Panc1 (cell line): ENCODE results near the gene C19orf53. TPM values are rescaled to one million over a fixed set of nuclear protein-coding genes. Genes with fewer than 3 reads are reported as not detected.

ENCODE experiments used
- ATAC-seq: fragments of 200-7000 bp; cut with Tn5 transposase; 2 replicates; pipeline ENCODE4 v1.9.1; 2020; ENCODE audit warnings: mild to moderate bottlenecking, moderate library complexity
- BruUV-seq: library from RNA; stranded (reverse); fragments of 400-500 nt; replicated peaks from 2 replicates; lab custom pipeline; 2021; lab: Mats Ljungman, UMichigan
- CTCF ChIA-PET: fragments of 300-600 bp; sonication (Branson Sonifier 250); formaldehyde crosslinking; loops from one replicate; lab custom pipeline; 2022; ENCODE audit warnings: antibody characterized with exemption; lab: Charles Lee
- POLR2A ChIA-PET: fragments of 300-600 bp; sonication (Branson Sonifier 250); formaldehyde crosslinking; loops from one replicate; lab custom pipeline; 2022; ENCODE audit warnings: antibody characterized with exemption; lab: Charles Lee
- DNase-seq: peaks from one replicate; pipeline ENCODE4 v3.0.0-alpha.2; 2010; ENCODE audit warnings: low read depth, low spot score
- H3K27ac ChIP-seq: 2 replicates; pipeline ENCODE4 v1.5.1; 2011; ENCODE audit warnings: mild to moderate bottlenecking, low read length, inconsistent platforms
- H3K27me3 ChIP-seq: fragments of 200-500 bp; sonication (Bioruptor generic); 2 replicates; pipeline ENCODE4 v1.6.0; 2014; ENCODE audit warnings: low read length, inconsistent platforms; ENCODE audit not compliant: control insufficient read depth, insufficient read depth
- H3K36me3 ChIP-seq: fragments of 200-500 bp; sonication (Bioruptor generic); 2 replicates; pipeline ENCODE4 v1.5.1; 2014; ENCODE audit warnings: inconsistent platforms, mild to moderate bottlenecking, low read length, moderate library complexity; ENCODE audit not compliant: control insufficient read depth, insufficient read depth
- H3K4me1 ChIP-seq: 2 replicates; pipeline ENCODE4 v1.5.1; 2011; ENCODE audit warnings: inconsistent platforms, mild to moderate bottlenecking, low read length, moderate library complexity; ENCODE audit not compliant: control insufficient read depth, insufficient read depth
- H3K4me3 ChIP-seq, 2 experiments: 2 replicates each; pipeline ENCODE4 v1.5.1; 2011 to 2012; ENCODE audit warnings: low read depth in 2 of 2, low read length in 2 of 2, mild to moderate bottlenecking in 2 of 2, inconsistent platforms in 1 of 2, moderate library complexity in 1 of 2
- H3K9me3 ChIP-seq: fragments of 200-500 bp; sonication (Bioruptor generic); 2 replicates; pipeline ENCODE4 v1.5.1; 2014; ENCODE audit warnings: low read depth, mild to moderate bottlenecking, inconsistent platforms, low read length, moderate library complexity; ENCODE audit not compliant: control insufficient read depth, insufficient read depth
- POLR2AphosphoS5 ChIP-seq: IDR thresholded peaks from 2 replicates; pipeline ENCODE4 v1.6.1; 2012; ENCODE audit warnings: mild to moderate bottlenecking, low read depth, low read length, moderate library complexity
- SIN3A ChIP-seq: IDR thresholded peaks from 2 replicates; pipeline ENCODE4 v1.6.1; 2012; ENCODE audit warnings: low read depth, mild to moderate bottlenecking, low read length, moderate library complexity, borderline replicate concordance; ENCODE audit not compliant: insufficient read depth
- TCF7L2 ChIP-seq: IDR thresholded peaks from 2 replicates; pipeline ENCODE4 v1.6.1; 2011; ENCODE audit warnings: mild to moderate bottlenecking, low read depth, low read length, inconsistent platforms
- in situ Hi-C: cut with HindIII; loops from 2 replicates; pipeline ENCODE4 v1.10.0; 2016; ENCODE audit warnings: low sequenced_read_pairs, low pct_unique_long_range_greater_than_20kb
- intact Hi-C: fragments of 100-400 bp; cut with micrococcal nuclease; formaldehyde crosslinking; loops from one replicate; pipeline ENCODE4 v1.10.0; 2022; ENCODE audit not compliant: unreplicated experiment
- total RNA-seq: library from RNA; stranded (reverse); gene quantifications from one replicate; pipeline ENCODE4 v1.2.1, GENCODE V29; 2021; ENCODE audit not compliant: unreplicated experiment
- TF ChIP-seq, protein P1 (sequence below): fragments of 450-650 bp; IDR thresholded peaks from 2 replicates; pipeline ENCODE4 v1.5.1; 2017; ENCODE audit warnings: mild to moderate bottlenecking
- TF ChIP-seq, protein P2 (sequence below), 2 experiments: IDR thresholded peaks; 2 replicates each; pipeline ENCODE4 v1.6.1; 2011 to 2012; ENCODE audit warnings: low read depth in 2 of 2, control low read depth in 1 of 2, low read length in 1 of 2, mild to moderate bottlenecking in 1 of 2, moderate library complexity in 1 of 2; ENCODE audit not compliant: insufficient read depth in 1 of 2

The C19orf53 gene
- total RNA-seq, 1 experiment from 2014 or later, result 97.2 TPM

DNA sequence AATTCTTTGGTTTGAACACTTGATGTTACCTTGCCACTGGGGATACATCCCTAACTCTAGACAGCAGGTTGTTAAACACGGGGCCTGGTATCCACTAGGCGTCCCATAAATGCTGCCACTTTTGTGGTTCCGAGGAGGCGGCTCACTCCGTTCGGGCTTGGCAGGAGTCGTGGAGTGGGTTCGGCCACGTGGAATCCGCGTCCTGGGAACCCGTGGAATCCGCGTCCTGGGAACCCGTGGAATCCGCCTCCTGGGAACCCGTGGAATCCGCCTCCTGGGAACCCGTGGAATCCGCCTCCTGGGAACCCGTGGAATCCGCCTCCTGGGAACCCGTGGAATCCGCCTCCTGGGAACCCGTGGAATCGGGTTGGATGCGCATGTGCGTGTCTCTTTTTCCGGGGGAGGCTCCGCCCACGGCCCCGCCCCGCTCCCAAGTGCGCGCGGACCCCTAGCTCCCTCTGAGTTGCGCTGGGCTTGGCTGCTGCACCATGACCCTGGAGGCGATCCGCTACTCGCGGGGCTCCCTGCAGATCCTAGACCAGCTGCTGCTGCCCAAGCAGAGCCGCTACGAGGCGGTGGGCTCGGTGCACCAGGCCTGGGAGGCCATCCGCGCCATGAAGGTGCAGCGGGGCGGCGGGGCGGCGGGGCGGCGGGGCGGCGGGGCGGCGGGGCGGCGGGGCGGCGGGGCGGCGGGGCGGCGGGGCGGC, 10.0 kb upstream of the C19orf53 start, which contains the start of gene MRI1:
Gene MRI1 (plus strand): TSS at position 422 of the 707 bp plus-strand sequence. CDS start 67 bp downstream, at position 489.
- CTCF ChIA-PET, result interaction anchor here (0.6 kb wide), 1 partner anchor 280 kb away, joined by 3 read pairs; no protein-coding TSS in a partner anchor
- TF ChIP-seq, protein P1, sequence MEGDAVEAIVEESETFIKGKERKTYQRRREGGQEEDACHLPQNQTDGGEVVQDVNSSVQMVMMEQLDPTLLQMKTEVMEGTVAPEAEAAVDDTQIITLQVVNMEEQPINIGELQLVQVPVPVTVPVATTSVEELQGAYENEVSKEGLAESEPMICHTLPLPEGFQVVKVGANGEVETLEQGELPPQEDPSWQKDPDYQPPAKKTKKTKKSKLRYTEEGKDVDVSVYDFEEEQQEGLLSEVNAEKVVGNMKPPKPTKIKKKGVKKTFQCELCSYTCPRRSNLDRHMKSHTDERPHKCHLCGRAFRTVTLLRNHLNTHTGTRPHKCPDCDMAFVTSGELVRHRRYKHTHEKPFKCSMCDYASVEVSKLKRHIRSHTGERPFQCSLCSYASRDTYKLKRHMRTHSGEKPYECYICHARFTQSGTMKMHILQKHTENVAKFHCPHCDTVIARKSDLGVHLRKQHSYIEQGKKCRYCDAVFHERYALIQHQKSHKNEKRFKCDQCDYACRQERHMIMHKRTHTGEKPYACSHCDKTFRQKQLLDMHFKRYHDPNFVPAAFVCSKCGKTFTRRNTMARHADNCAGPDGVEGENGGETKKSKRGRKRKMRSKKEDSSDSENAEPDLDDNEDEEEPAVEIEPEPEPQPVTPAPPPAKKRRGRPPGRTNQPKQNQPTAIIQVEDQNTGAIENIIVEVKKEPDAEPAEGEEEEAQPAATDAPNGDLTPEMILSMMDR, result no peak
- peak; percentile 46; the same call in 1 of the 2 replicates for TF ChIP-seq POLR2AphosphoS5
- TF ChIP-seq TCF7L2, result no peak
- TF ChIP-seq, protein P2, sequence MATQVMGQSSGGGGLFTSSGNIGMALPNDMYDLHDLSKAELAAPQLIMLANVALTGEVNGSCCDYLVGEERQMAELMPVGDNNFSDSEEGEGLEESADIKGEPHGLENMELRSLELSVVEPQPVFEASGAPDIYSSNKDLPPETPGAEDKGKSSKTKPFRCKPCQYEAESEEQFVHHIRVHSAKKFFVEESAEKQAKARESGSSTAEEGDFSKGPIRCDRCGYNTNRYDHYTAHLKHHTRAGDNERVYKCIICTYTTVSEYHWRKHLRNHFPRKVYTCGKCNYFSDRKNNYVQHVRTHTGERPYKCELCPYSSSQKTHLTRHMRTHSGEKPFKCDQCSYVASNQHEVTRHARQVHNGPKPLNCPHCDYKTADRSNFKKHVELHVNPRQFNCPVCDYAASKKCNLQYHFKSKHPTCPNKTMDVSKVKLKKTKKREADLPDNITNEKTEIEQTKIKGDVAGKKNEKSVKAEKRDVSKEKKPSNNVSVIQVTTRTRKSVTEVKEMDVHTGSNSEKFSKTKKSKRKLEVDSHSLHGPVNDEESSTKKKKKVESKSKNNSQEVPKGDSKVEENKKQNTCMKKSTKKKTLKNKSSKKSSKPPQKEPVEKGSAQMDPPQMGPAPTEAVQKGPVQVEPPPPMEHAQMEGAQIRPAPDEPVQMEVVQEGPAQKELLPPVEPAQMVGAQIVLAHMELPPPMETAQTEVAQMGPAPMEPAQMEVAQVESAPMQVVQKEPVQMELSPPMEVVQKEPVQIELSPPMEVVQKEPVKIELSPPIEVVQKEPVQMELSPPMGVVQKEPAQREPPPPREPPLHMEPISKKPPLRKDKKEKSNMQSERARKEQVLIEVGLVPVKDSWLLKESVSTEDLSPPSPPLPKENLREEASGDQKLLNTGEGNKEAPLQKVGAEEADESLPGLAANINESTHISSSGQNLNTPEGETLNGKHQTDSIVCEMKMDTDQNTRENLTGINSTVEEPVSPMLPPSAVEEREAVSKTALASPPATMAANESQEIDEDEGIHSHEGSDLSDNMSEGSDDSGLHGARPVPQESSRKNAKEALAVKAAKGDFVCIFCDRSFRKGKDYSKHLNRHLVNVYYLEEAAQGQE (IDR thresholded peaks at IDR 0.05; ENCODE audit: insufficient read depth in 1 of 2, low read depth in 2 of 2, low read length in 1 of 2), result no peak
- 0 out of 2 replicates have a peak, but pooled peaks have one; percentile 17 for TF ChIP-seq SIN3A
- no peaks in the 10 kb centered on the region for H3K27me3 ChIP-seq
- ATAC-seq (peak; percentile 86), DNase-seq (no peak)
- BruUV-seq, result TSS peak; percentile 99
- intact Hi-C loops, result no loop called here
- peak within 1 kb of the TSS; percentile 87 for H3K27ac ChIP-seq
- no peaks in the 10 kb centered on the region for H3K9me3 ChIP-seq
- no peaks in the 10 kb centered on the region for H3K36me3 ChIP-seq
- in situ Hi-C loops, result no loop called here
- 0 out of 2 replicates have a peak, but pooled peaks cover 4% of the 10 kb centered on the region for H3K4me1 ChIP-seq
- H3K4me3 ChIP-seq, result peak within 1 kb of the TSS; percentile 65 to 66
- POLR2A ChIA-PET, result no interaction called here

DNA sequence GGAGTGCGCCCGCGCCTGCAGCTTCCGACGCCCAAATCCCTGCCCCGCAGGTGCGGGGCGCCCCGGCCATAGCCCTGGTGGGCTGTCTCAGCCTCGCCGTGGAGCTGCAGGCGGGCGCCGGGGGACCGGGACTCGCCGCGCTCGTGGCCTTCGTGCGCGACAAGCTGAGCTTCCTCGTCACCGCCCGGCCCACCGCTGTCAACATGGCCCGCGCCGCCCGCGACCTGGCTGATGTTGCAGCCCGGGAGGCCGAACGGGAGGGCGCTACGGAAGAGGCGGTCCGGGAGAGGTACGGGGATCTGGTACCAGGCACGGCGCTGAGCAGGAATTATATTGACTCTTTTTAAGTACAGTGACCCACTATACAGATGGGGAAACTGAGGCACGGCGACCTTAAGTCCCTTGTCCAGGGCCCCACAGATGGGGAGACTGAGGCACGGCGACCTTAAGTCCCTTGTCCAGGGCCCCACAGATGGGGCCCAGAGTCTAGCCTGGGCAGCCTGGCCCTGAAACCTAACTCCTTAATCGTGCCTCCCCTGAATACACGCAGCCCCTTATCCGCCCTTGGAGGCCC, 9.3 kb upstream of the C19orf53 start:
- H3K27me3 ChIP-seq, result no peaks in the 10 kb centered on the region
- intact Hi-C loops, result no loop called here
- TF ChIP-seq, protein P2 (IDR thresholded peaks at IDR 0.05; ENCODE audit: insufficient read depth in 1 of 2, low read depth in 2 of 2, low read length in 1 of 2), result no peak
- no peak for TF ChIP-seq SIN3A
- TF ChIP-seq POLR2AphosphoS5, result no peak
- no peak for TF ChIP-seq TCF7L2
- TF ChIP-seq, protein P1, result no peak
- H3K36me3 ChIP-seq, result no peaks in the 10 kb centered on the region
- ChIA-PET CTCF (interaction anchor here (0.6 kb wide), 1 partner anchor 280 kb away, joined by 3 read pairs; no protein-coding TSS in a partner anchor), POLR2A (no interaction called here)
- peak overlapping the region; percentile 39; the same call in 1 of the 2 replicates for H3K27ac ChIP-seq
- in situ Hi-C loops, result no loop called here
- ATAC-seq, result peak; percentile 59
- H3K4me1 ChIP-seq, result 0 out of 2 replicates have a peak, but pooled peaks cover 4% of the 10 kb centered on the region
- no peak for DNase-seq
- H3K4me3 ChIP-seq, result peak overlapping the region; percentile 59 to 66
- no peaks in the 10 kb centered on the region for H3K9me3 ChIP-seq
- no TSS peak for BruUV-seq
